NCI-H510A treated with DMSO at 0.1 percent for 48 hours (cell line): ENCODE data around the gene ICE1.
"Not testable (repeated sequence)": the region's sequence is repeated elsewhere in the genome, so short reads cannot be mapped to it uniquely, and the experiment has no call there.

ENCODE experiments used
- DNase-seq: peaks from one replicate; lab custom pipeline; 2025; lab: John Stamatoyannopoulos, UW

Gene ICE1

GRCh38 chr5:5437227-5438172, 15.0 kb downstream of the ICE1 start:
- no peak for DNase-seq

- no peak for DNase-seq
Observed at GRCh38 chr5:5451863-5452262, 29.4 kb downstream of the ICE1 start.

- no peak for DNase-seq
Observed at GRCh38 chr5:5453131-5453530, 30.7 kb downstream of the ICE1 start.

- peak; percentile 59 for DNase-seq
Observed at GRCh38 chr5:5454391-5454790, 31.9 kb downstream of the ICE1 start.

- no peak for DNase-seq
Observed at GRCh38 chr5:5456858-5457257, 34.4 kb downstream of the ICE1 start.

- DNase-seq: no peak
Observed at GRCh38 chr5:5460311-5460710, 37.8 kb downstream of the ICE1 start.

GRCh38 chr5:5461012-5461411, 38.5 kb downstream of the ICE1 start:
- DNase-seq: no peak

- no peak for DNase-seq
Observed at GRCh38 chr5:5464036-5464715, 41.7 kb downstream of the ICE1 start.

GRCh38 chr5:5466227-5466626, 43.8 kb downstream of the ICE1 start:
- no peak for DNase-seq

- no peak for DNase-seq
Observed at GRCh38 chr5:5467737-5468136, 45.3 kb downstream of the ICE1 start.

GRCh38 chr5:5470933-5471332, 48.5 kb downstream of the ICE1 start:
- no peak for DNase-seq

GRCh38 chr5:5473226-5473625, 50.7 kb downstream of the ICE1 start:
- DNase-seq: no peak

- DNase-seq: no peak
Observed at GRCh38 chr5:5474961-5475360, 52.5 kb downstream of the ICE1 start.

GRCh38 chr5:5475975-5476374, 53.5 kb downstream of the ICE1 start:
- DNase-seq: no peak

GRCh38 chr5:5479578-5479977, 57.1 kb downstream of the ICE1 start:
- DNase-seq: not testable (repeated sequence)

- DNase-seq: no peak
Observed at GRCh38 chr5:5480481-5481111, 58.1 kb downstream of the ICE1 start.

GRCh38 chr5:5481206-5481605, 58.7 kb downstream of the ICE1 start:
- no peak for DNase-seq

- DNase-seq: no peak
Observed at GRCh38 chr5:5481633-5482032, 59.2 kb downstream of the ICE1 start.

- no peak for DNase-seq
Observed at GRCh38 chr5:5483350-5483749, 60.9 kb downstream of the ICE1 start.

GRCh38 chr5:5483880-5484598, 61.6 kb downstream of the ICE1 start:
- DNase-seq: no peak

- no peak for DNase-seq
Observed at GRCh38 chr5:5486122-5486521, 63.6 kb downstream of the ICE1 start.
